Measurements from ENCODE around the gene PGS1. TPM values are rescaled to one million over a fixed set of nuclear protein-coding genes. Genes with fewer than 3 reads are reported as not detected.

Gene PGS1
- total and polyA plus RNA-seq, 2 of the 8 experiments (the other 6 are each of a cell fraction or from before 2014, with no cell fraction given) = 46.7 to 60.0 TPM

- Histone ChIP-seq H3K4me3 (ENCODE audit: extremely low read depth in 1 of 4, insufficient read depth in 2 of 4, low read depth in 3 of 4, low read length in 4 of 4) (no peak overlapping the region), H2AFZ (ENCODE audit: low read length) (no peak overlapping the region), H2AK5ac (ENCODE audit: low read depth, low read length) (no peak overlapping the region), H3K79me1 (ENCODE audit: low read depth, low read length) (peaks cover 2% of the 10 kb centered on the region; the same call in 1 of the 2 replicates), H2BK12ac (ENCODE audit: low read depth, low read length) (no peak overlapping the region), H4K5ac (ENCODE audit: insufficient read length, low read depth, low read length) (no peak overlapping the region), H3K79me2 (ENCODE audit: control insufficient read depth in 1 of 2, insufficient read depth in 2 of 2, low read length in 2 of 2) (peaks cover 0 to 55% of the 10 kb centered on the region in 2 experiments; a peak in 2 of 4 replicates), H3K23ac (ENCODE audit: insufficient read length) (no peak overlapping the region), H4K20me1 (replicated peaks in 1 of 2; ENCODE audit: control insufficient read depth in 1 of 2, insufficient read depth in 2 of 2, low read length in 2 of 2) (peaks cover 9 to 30% of the 10 kb centered on the region in 2 experiments), H3K14ac (ENCODE audit: insufficient read length) (no peak overlapping the region), H3K56ac (replicated peaks; ENCODE audit: insufficient read length, low read depth, low read length) (no peak overlapping the region), H3K4ac (replicated peaks; ENCODE audit: insufficient read length, low read depth, low read length) (no peak overlapping the region), H2BK120ac (replicated peaks; ENCODE audit: low read depth, low read length) (no peak overlapping the region), H3K9ac (replicated peaks in 1 of 4; ENCODE audit: extremely low read depth in 1 of 4, low read depth in 3 of 4, low read length in 3 of 4) (no peak overlapping the region), H4K8ac (ENCODE audit: extremely low read depth, insufficient read depth, low read length) (no peak overlapping the region), H3K9me3 (ENCODE audit: insufficient read depth in 2 of 2, low read depth in 1 of 2, low read length in 1 of 2) (no peaks in the 10 kb centered on the region), H3K27ac (ENCODE audit: low read depth, low read length) (no peak overlapping the region), H3K4me2 (ENCODE audit: insufficient read depth in 1 of 2, low read depth in 2 of 2, low read length in 2 of 2) (no peak overlapping the region), H3K27me3 (replicated peaks in 1 of 4; ENCODE audit: control insufficient read depth in 3 of 4, extremely low read depth in 1 of 4, insufficient read depth in 3 of 4, low read length in 3 of 4) (no peaks in the 10 kb centered on the region), H3K4me1 (replicated peaks in 1 of 4; ENCODE audit: control insufficient read depth in 3 of 4, insufficient read depth in 4 of 4, low read length in 3 of 4) (no peaks in the 10 kb centered on the region), H4K91ac (replicated peaks; ENCODE audit: insufficient read length, low read length) (no peak overlapping the region), H2BK20ac (ENCODE audit: low read length) (no peak overlapping the region), H2BK5ac (ENCODE audit: low read depth, low read length) (0 out of 2 replicates have a peak overlapping the region, but pooled peaks have one; percentile 44), H3K18ac (ENCODE audit: extremely low read depth, low read length) (no peak overlapping the region), H3K36me3 (ENCODE audit: control insufficient read depth in 2 of 4, insufficient read depth in 4 of 4, low read length in 3 of 4) (peaks cover 36 to 74% (median 68%) of the 10 kb centered on the region in 4 experiments), H2BK15ac (ENCODE audit: low read length) (no peak overlapping the region), H3K23me2 (ENCODE audit: low read depth, low read length) (no peaks in the 10 kb centered on the region)
- CTCF ChIA-PET (ENCODE audit: partially characterized antibody) = interaction anchor here (0.7 to 6.5 kb wide), 14 partner anchors 10 to 307 kb away, joined by 3 to 45 read pairs (median 3); no protein-coding TSS in a partner anchor
- FAIRE-seq = no peak
- no peak for TF ChIP-seq ASH2L (IDR thresholded peaks at IDR 0.05; ENCODE audit: low read length)
- no peak for TF ChIP-seq SIRT6 (IDR thresholded peaks at IDR 0.05; ENCODE audit: low read length)
- TF ChIP-seq JUN (IDR thresholded peaks at IDR 0.05; ENCODE audit: low read depth, low read length) = no peak
- no peak for TF ChIP-seq EZH2 (IDR thresholded peaks at IDR 0.05; ENCODE audit: low read depth, low read length, severe bottlenecking)
- no peak for TF ChIP-seq SP4 (IDR thresholded peaks at IDR 0.05; ENCODE audit: low read length)
- TF ChIP-seq EGR1 (IDR thresholded peaks at IDR 0.05; ENCODE audit: borderline replicate concordance, low read depth, low read length) = no peak
- DNase-seq (ENCODE audit: low read depth in 1 of 2, low spot score in 2 of 2) = no peak
- WGBS, 2 experiments (ENCODE audit: extremely low coverage in 1 of 2, insufficient coverage in 1 of 2, insufficient read length in 1 of 2, insufficient replicate concordance in 2 of 2, low coverage in 1 of 2, low lambda C conversion rate in 2 of 2, missing lambda C conversion rate in 1 of 2) = 82% methylated on average over 6 of the region's 6 CpGs; no CpG with 5 or more reads in 1 of the 2 experiments
- POLR2A ChIA-PET (ENCODE audit: partially characterized antibody) = interaction anchor here (0.8 to 2.1 kb wide), 6 partner anchors 9 to 42 kb away, joined by 3 to 7 read pairs (median 4); partner anchors contain the start of genes PGS1 and SOCS3
Measured at GRCh38 chr17:78401246-78401645, 22.8 kb downstream of the PGS1 start.
